ENCODE results near the gene KIF5B. TPM values are rescaled to one million over a fixed set of nuclear protein-coding genes. Genes with fewer than 3 reads are reported as not detected.
"Not testable (repeated sequence)": the region's sequence is repeated elsewhere in the genome, so short reads cannot be mapped to it uniquely, and the experiment has no call there.

KIF5B gene
- total and polyA plus RNA-seq, 2 of the 4 experiments (the other 2 are of a cell fraction), result 33.5 to 68.5 TPM

- H4K91ac ChIP-seq (ENCODE audit: insufficient read depth, low read depth, low read length); H3K36me3 ChIP-seq (ENCODE audit: control insufficient read depth, insufficient read depth, low read length); H3K18ac ChIP-seq (ENCODE audit: low read depth, low read length); DNase-seq; H3K9me1 ChIP-seq (ENCODE audit: insufficient read depth, low read length); H3K27me3 ChIP-seq (ENCODE audit: control insufficient read depth, insufficient read depth, low read length); BruUV-seq (replicated peaks); H3K9ac ChIP-seq (ENCODE audit: low read depth, low read length); H3K4me1 ChIP-seq (ENCODE audit: control insufficient read depth, insufficient read depth, low read length); H3K4ac ChIP-seq (ENCODE audit: low read depth, low read length); H3K4me3 ChIP-seq (ENCODE audit: insufficient read depth, low read depth, low read length); H2BK5ac ChIP-seq (ENCODE audit: low read depth, low read length, poor library complexity, severe bottlenecking); ATAC-seq (ENCODE audit: low read depth); H3K9me3 ChIP-seq (ENCODE audit: control insufficient read depth, insufficient read depth, low read length); H2AK9ac ChIP-seq (replicated peaks; ENCODE audit: low read depth, low read length, poor library complexity); H2BK120ac ChIP-seq (ENCODE audit: low read depth, low read length); H3K14ac ChIP-seq (replicated peaks; ENCODE audit: low read depth, low read length); H4K5ac ChIP-seq (ENCODE audit: low read depth, low read length); H3K23ac ChIP-seq (ENCODE audit: low read depth, low read length); H2AFZ ChIP-seq (replicated peaks; ENCODE audit: low read length, poor library complexity); CTCF ChIA-PET; H3K56ac ChIP-seq (ENCODE audit: extremely low read depth, insufficient read depth, low read length); H3K4me2 ChIP-seq (ENCODE audit: low read depth, low read length); POLR2A ChIA-PET (ENCODE audit: unreplicated experiment); H3K27ac ChIP-seq (ENCODE audit: insufficient read depth, low read length); in situ Hi-C loops (cut with MboI; ENCODE audit: low sequenced_read_pairs); H4K20me1 ChIP-seq (ENCODE audit: insufficient read depth, low read length); H2AK5ac ChIP-seq (ENCODE audit: low read depth, low read length); H2BK20ac ChIP-seq (ENCODE audit: low read depth, low read length); dilution Hi-C loops (cut with HindIII; ENCODE audit: low sequenced_read_pairs, unreplicated experiment); H2BK15ac ChIP-seq (ENCODE audit: low read depth, low read length); H4K8ac ChIP-seq (ENCODE audit: low read depth in 2 of 2, low read length in 2 of 2); H3K79me1 ChIP-seq (ENCODE audit: low read depth in 1 of 2, low read length in 2 of 2): not testable (repeated sequence)
- intact Hi-C loops (cut with micrococcal nuclease), result loop anchor here (5.0 kb wide), 1 partner anchor 35 kb away; no protein-coding TSS in a partner anchor
- no CpG with 5 or more reads among the region's 1 CpG for WGBS, 2 experiments (ENCODE audit: extremely low coverage in 2 of 2, insufficient read length in 1 of 2)
Measured at GRCh38 chr10:31987786-31988185, 68.4 kb downstream of the KIF5B start.
